Gastroesophageal sphincter (tissue), 4 donors: ENCODE results near the gene NCKAP5. TPM values are rescaled to one million over a fixed set of nuclear protein-coding genes. Genes with fewer than 3 reads are reported as not detected.

Source experiments
- ATAC-seq: fragments of 150-250 bp; one replicate; pipeline ENCODE4 v1.9.1; 2016; ENCODE audit warnings: mild to moderate bottlenecking, moderate library complexity
- H3K27ac ChIP-seq, 4 donors: fragments of 200-600 bp; sonication (generic) in 3 of 4; 1 replicate in 3 of 4; 2 replicates in 1 of 4; pipeline ENCODE4 v1.5.1; 2016 to 2019
- H3K27me3 ChIP-seq: fragments of 200-600 bp; sonication (generic); one replicate; pipeline ENCODE4 v1.5.1; 2019
- H3K36me3 ChIP-seq, 2 donors: fragments of 200-600 bp; sonication (generic); one replicate each; pipeline ENCODE4 v1.5.1; 2019; ENCODE audit warnings: control low read depth in 1 of 2
- H3K4me1 ChIP-seq, 3 donors: fragments of 200-600 bp; sonication (generic); 1 replicate in 2 of 3; 2 replicates in 1 of 3; pipeline ENCODE4 v1.5.1; 2016 to 2019; ENCODE audit warnings: control low read depth in 2 of 3
- H3K4me3 ChIP-seq, 2 donors: fragments of 200-600 bp; sonication (generic); one replicate each; pipeline ENCODE4 v1.5.1; 2019; ENCODE audit warnings: mild to moderate bottlenecking in 1 of 2, moderate library complexity in 1 of 2
- H3K9me3 ChIP-seq, 3 donors: fragments of 200-600 bp; sonication (generic); one replicate each; pipeline ENCODE4 v1.5.1; 2017 to 2019; ENCODE audit warnings: control low read depth in 2 of 3
- EP300 ChIP-seq: sonication (generic); formaldehyde crosslinking; IDR thresholded peaks from one replicate; pipeline ENCODE4 v1.6.1; 2017; ENCODE audit warnings: antibody characterized with exemption, mild to moderate bottlenecking
- POLR2A ChIP-seq, 2 donors: fragments of 450-650 bp; IDR thresholded peaks; one replicate each; pipeline ENCODE4 v1.6.1; 2017; ENCODE audit warnings: antibody characterized with exemption in 2 of 2, mild to moderate bottlenecking in 2 of 2, moderate library complexity in 1 of 2
- POLR2AphosphoS5 ChIP-seq: sonication (generic); formaldehyde crosslinking; IDR thresholded peaks from one replicate; pipeline ENCODE4 v1.6.1; 2017; ENCODE audit warnings: antibody characterized with exemption
- WGBS, 2 donors: methylation state at CpG; one replicate each; pipeline ENCODE4 v1.1.5; 2018; ENCODE audit warnings: low coverage in 1 of 2; 5-methylcytosine and 5-hydroxymethylcytosine counted together
- total RNA-seq, 4 donors: library from RNA; depleted of rRNA; stranded (reverse); fragments of >200 nt; gene quantifications; one replicate each; pipeline ENCODE4 v1.1.0, GENCODE V29; 2016
- TF ChIP-seq, protein P1 (sequence below), 4 experiments: fragments of 200-600 bp in 2 of 4; fragments of 450-650 bp in 2 of 4; sonication (generic) in 1 of 4; IDR thresholded peaks; one replicate each; pipeline ENCODE4 v1.5.1; 2017 to 2019; ENCODE audit warnings: antibody characterized with exemption in 4 of 4, mild to moderate bottlenecking in 2 of 4, moderate library complexity in 2 of 4

The NCKAP5 gene
- total RNA-seq, 4 donors from 2014 or later, result 0.16 to 0.57 (median 0.33) TPM

DNA sequence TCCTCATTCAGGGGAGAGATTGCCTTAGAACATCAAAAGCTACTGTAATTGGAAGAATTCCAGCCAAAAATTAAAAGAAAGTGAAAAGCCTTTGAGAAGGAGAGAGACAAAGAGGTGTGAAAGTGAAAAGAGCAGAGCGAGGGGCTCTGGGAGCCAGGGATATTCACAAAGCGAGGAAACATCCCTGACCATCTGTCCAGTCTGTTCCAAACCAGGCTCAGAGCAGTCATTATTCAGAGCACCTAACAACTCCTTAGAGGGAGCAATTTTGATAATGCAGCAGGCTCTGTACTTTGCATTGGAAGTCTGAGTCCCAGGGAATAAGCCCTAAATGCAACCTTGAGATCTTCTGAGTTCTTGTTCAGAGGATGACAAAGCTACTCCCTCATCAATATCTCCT lies 779.2 kb downstream of the NCKAP5 start:
- no peak overlapping the region for H3K27ac ChIP-seq
- no peaks in the 10 kb centered on the region for H3K36me3 ChIP-seq
- no peaks in the 10 kb centered on the region for H3K9me3 ChIP-seq
- H3K4me1 ChIP-seq, result no peaks in the 10 kb centered on the region
- H3K27me3 ChIP-seq, result peaks cover 5% of the 10 kb centered on the region
- no peak overlapping the region for H3K4me3 ChIP-seq
- no peak for ATAC-seq
- TF ChIP-seq POLR2A (IDR thresholded peaks at IDR 0.05), result no peak
- TF ChIP-seq, protein P1, sequence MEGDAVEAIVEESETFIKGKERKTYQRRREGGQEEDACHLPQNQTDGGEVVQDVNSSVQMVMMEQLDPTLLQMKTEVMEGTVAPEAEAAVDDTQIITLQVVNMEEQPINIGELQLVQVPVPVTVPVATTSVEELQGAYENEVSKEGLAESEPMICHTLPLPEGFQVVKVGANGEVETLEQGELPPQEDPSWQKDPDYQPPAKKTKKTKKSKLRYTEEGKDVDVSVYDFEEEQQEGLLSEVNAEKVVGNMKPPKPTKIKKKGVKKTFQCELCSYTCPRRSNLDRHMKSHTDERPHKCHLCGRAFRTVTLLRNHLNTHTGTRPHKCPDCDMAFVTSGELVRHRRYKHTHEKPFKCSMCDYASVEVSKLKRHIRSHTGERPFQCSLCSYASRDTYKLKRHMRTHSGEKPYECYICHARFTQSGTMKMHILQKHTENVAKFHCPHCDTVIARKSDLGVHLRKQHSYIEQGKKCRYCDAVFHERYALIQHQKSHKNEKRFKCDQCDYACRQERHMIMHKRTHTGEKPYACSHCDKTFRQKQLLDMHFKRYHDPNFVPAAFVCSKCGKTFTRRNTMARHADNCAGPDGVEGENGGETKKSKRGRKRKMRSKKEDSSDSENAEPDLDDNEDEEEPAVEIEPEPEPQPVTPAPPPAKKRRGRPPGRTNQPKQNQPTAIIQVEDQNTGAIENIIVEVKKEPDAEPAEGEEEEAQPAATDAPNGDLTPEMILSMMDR (IDR thresholded peaks at IDR 0.05), result no peak
- TF ChIP-seq EP300, result no peak
- no peak for TF ChIP-seq POLR2AphosphoS5
- WGBS, 2 donors, result 90 to 95% methylated on average over 2 of the region's 2 CpGs

DNA sequence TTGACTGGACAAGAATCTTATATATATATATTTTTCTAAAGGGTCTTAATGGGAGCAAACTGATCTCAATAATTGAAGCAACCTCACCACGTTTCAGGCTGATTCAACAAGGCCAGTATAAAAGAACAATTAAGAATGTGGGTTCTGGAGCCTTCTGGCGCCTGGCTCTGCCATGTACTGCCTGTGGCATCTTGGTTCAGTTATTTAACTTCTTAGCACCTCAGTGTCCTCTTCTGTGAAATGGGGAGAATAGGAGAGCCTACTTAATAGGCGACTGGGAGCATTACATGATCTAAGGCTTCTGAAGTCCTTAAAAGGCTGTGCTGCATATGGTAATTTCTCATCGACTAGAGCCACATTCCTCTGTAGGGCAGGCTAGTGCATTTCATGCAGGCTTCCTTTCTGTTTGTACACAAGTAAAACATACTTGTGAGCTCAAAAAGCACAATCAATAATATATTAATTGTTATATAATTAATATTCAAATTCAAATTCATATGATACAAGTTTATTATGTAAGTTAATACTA lies 779.9 kb downstream of the NCKAP5 start:
- TF ChIP-seq POLR2AphosphoS5 (no peak), EP300 (no peak), POLR2A (IDR thresholded peaks at IDR 0.05) (no peak)
- TF ChIP-seq, protein P1 (IDR thresholded peaks at IDR 0.05), result no peak
- H3K27me3 ChIP-seq, result peaks cover 5% of the 10 kb centered on the region
- WGBS, 2 donors, result 77 to 100% methylated on average over 3 to 4 of the region's 4 CpGs
- ATAC-seq, result no peak
- no peaks in the 10 kb centered on the region for H3K36me3 ChIP-seq
- no peak overlapping the region for H3K4me3 ChIP-seq
- no peaks in the 10 kb centered on the region for H3K9me3 ChIP-seq
- no peak overlapping the region for H3K27ac ChIP-seq
- H3K4me1 ChIP-seq, result no peaks in the 10 kb centered on the region

DNA sequence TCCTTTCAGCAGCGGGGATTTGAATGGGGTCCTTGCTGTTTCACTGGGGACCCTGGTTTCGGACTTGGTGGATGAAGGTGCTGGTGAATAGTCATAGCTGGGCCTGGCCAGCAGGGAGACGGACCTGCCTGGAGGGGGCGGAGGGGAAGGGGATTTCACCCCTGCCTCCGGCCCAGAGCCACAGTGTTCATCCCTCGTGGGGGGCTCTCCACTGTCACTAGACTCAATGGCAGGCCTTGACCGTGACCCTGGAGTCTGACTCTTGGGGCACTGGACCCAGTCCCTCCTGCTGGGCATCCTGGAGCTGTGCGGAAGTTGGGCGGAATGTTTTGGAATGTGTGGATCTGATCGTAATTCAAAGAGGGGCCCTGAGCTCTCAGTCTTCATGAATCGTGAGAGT lies 784.4 kb downstream of the NCKAP5 start:
- no peak for TF ChIP-seq POLR2AphosphoS5
- no peak for TF ChIP-seq EP300
- TF ChIP-seq POLR2A (IDR thresholded peaks at IDR 0.05), result no peak
- TF ChIP-seq, protein P1 (IDR thresholded peaks at IDR 0.05), result no peak
- no peak for ATAC-seq
- 94 to 100% methylated on average over 1 to 2 of the region's 11 CpGs for WGBS, 2 donors
- H3K27me3 ChIP-seq, result peaks cover 5% of the 10 kb centered on the region
- H3K4me1 ChIP-seq, result no peaks in the 10 kb centered on the region
- no peaks in the 10 kb centered on the region for H3K9me3 ChIP-seq
- H3K4me3 ChIP-seq, result no peak overlapping the region
- no peak overlapping the region for H3K27ac ChIP-seq
- no peaks in the 10 kb centered on the region for H3K36me3 ChIP-seq

DNA sequence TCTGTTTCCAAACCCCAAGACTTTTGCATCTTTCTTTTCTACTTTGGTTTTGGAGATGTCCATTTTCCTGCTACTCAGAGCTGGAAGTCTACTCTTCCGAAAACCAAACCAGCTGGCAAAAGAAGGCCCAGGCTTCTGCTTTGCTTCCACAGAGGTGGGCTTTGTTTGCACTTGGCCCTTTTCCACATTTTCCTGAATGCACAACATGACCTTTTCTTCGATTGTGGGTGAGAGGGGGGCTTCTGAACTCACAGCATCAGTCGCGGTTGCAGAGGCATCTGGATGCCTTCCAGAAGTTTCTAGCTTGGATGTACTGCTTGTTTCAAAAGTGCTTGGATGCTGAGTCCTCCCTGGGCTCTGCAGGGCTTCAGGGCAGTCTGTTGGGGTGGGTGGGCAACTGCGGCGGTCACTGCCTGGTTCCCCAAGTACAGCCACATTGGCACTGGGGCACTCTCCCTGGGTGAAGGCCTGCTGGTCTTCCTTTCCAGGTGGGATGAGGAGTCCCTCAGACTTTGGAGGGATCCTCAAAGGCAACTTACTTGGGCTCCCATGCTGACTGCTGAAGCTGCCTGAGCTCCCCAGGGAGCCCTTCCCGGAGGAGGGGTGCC lies 786.0 kb downstream of the NCKAP5 start:
- WGBS, 2 donors, result 38 to 87% methylated on average over 3 of the region's 7 CpGs
- Histone ChIP-seq H3K9me3 (no peaks in the 10 kb centered on the region), H3K4me3 (no peak overlapping the region), H3K27ac (no peak overlapping the region), H3K36me3 (no peaks in the 10 kb centered on the region), H3K4me1 (no peaks in the 10 kb centered on the region), H3K27me3 (peaks cover 5% of the 10 kb centered on the region)
- TF ChIP-seq POLR2A (IDR thresholded peaks at IDR 0.05) (no peak), EP300 (no peak), POLR2AphosphoS5 (no peak)
- TF ChIP-seq, protein P1 (IDR thresholded peaks at IDR 0.05), result no peak
- ATAC-seq, result no peak

DNA sequence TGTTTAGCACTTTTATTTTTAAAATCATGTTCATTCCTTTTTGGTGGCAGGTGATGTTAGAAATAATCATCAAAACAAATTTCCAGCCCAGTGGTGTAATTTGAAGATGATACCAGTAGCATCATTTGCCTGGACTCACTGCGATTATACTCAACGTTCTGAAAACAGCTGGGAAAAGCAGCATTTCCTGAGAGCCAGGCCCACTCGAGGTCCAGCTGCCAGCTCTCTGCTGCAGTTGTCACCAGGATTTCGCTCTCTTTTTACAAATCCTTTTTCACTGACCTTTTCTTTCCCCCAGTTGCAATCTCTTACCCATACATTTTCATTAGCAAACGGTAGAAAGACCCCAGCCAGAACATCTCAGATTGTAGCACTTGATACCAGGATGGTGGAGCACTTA lies 787.6 kb downstream of the NCKAP5 start:
- no peak overlapping the region for H3K27ac ChIP-seq
- WGBS, 2 donors, result 30 to 33% methylated on average over 4 to 5 of the region's 5 CpGs
- TF ChIP-seq, protein P1 (IDR thresholded peaks at IDR 0.05), result no peak
- no peak for TF ChIP-seq EP300
- no peak for TF ChIP-seq POLR2AphosphoS5
- no peak for TF ChIP-seq POLR2A (IDR thresholded peaks at IDR 0.05)
- H3K9me3 ChIP-seq, result no peaks in the 10 kb centered on the region
- no peaks in the 10 kb centered on the region for H3K4me1 ChIP-seq
- H3K4me3 ChIP-seq, result no peak overlapping the region
- no peaks in the 10 kb centered on the region for H3K36me3 ChIP-seq
- peaks cover 5% of the 10 kb centered on the region for H3K27me3 ChIP-seq
- ATAC-seq, result no peak
